Stimulated activated CD4-positive, alpha-beta T cell treated with anti-CD3 and anti-CD28 coated beads, Interleukin-4, amount 100 ng/mL, for 48 hours (primary cell): Measurements from ENCODE around the gene CEACAM18.

Source experiments
- DNase-seq, 2 donors: peaks; one replicate each; pipeline ENCODE4 v3.0.0-alpha.2; 2020; ENCODE audit warnings: low read depth in 2 of 2

The CEACAM18 gene

GRCh38 chr19:51531349-51532315 lies 53.3 kb downstream of the CEACAM18 start, which contains the start of gene SIGLEC6:
Gene SIGLEC6 (minus strand): TSS chr19:51531670. CDS start chr19:51531648, 22 bp downstream.
- DNase-seq = no peak

GRCh38 chr19:51535535-51535934 lies 57.2 kb downstream of the CEACAM18 start:
- DNase-seq = no peak

- DNase-seq = no peak
Observed at GRCh38 chr19:51539821-51540366, 61.6 kb downstream of the CEACAM18 start.
